Peyer's patch (tissue), 4 donors: ENCODE results near the gene PRSS57.

Experiments
- CTCF ChIP-seq, 6 experiments: fragments of 450-650 bp in 4 of 6; fragments of 200-600 bp in 2 of 6; sonication (generic) in 1 of 6; IDR thresholded peaks; one replicate each; pipeline ENCODE4 v1.5.1; 2017 to 2019; ENCODE audit warnings: antibody characterized with exemption in 6 of 6, mild to moderate bottlenecking in 3 of 6, moderate library complexity in 1 of 6
- POLR2A ChIP-seq, 2 donors: fragments of 450-650 bp; IDR thresholded peaks; one replicate each; pipeline ENCODE4 v1.5.1; 2017; ENCODE audit warnings: antibody characterized with exemption in 2 of 2, mild to moderate bottlenecking in 2 of 2, moderate library complexity in 2 of 2

- no peak for TF ChIP-seq CTCF (IDR thresholded peaks at IDR 0.05)
- TF ChIP-seq POLR2A (IDR thresholded peaks at IDR 0.05), result no peak
Measured at GRCh38 chr19:679418-680286, 15.6 kb downstream of the PRSS57 start.
